IMR-90 (cell line): ENCODE measurements around the gene AVPR1B. TPM values are rescaled to one million over a fixed set of nuclear protein-coding genes. Genes with fewer than 3 reads are reported as not detected.

Experiments
- ATAC-seq: fragments of 200-7000 bp; cut with Tn5 transposase; 2 replicates; pipeline ENCODE4 v1.9.1; 2020; ENCODE audit warnings: low read depth, mild to moderate bottlenecking, moderate library complexity
- BruUV-seq: library from RNA; stranded (reverse); fragments of 400-500 nt; replicated peaks from 2 replicates; lab custom pipeline; 2021; lab: Mats Ljungman, UMichigan
- CTCF ChIA-PET: fragments of 300-600 bp; formaldehyde crosslinking; extraction: SDS; loops from one replicate; lab custom pipeline; 2021; ENCODE audit warnings: antibody characterized with exemption; lab: Yijun Ruan, JAX
- POLR2A ChIA-PET: fragments of 300-600 bp; sonication (Branson Sonifier 250); formaldehyde crosslinking; loops from one replicate; lab custom pipeline; 2022; ENCODE audit warnings: antibody characterized with exemption; ENCODE audit not compliant: unreplicated experiment; lab: Charles Lee
- DNase-seq: peaks from one replicate; pipeline ENCODE4 v3.0.0; 2013
- H2AFZ ChIP-seq: replicated peaks from 2 replicates; pipeline ENCODE3; 2013; ENCODE audit warnings: low read length, mild to moderate bottlenecking; ENCODE audit not compliant: poor library complexity
- H2AK5ac ChIP-seq: 2 replicates; pipeline ENCODE4 v1.6.1; 2013; ENCODE audit warnings: low read depth, low read length, inconsistent platforms
- H2AK9ac ChIP-seq: replicated peaks from 2 replicates; pipeline ENCODE3; 2013; ENCODE audit warnings: mild to moderate bottlenecking, low read depth, low read length, moderate library complexity; ENCODE audit not compliant: poor library complexity
- H2BK120ac ChIP-seq: 2 replicates; pipeline ENCODE4 v1.6.1; 2013; ENCODE audit warnings: low read depth, low read length, inconsistent platforms
- H2BK15ac ChIP-seq: 3 replicates; pipeline ENCODE4 v1.6.1; 2013; ENCODE audit warnings: low read depth, low read length, inconsistent platforms
- H2BK20ac ChIP-seq: 2 replicates; pipeline ENCODE4 v1.6.1; 2013; ENCODE audit warnings: low read depth, mild to moderate bottlenecking, inconsistent platforms, low read length, moderate library complexity
- H2BK5ac ChIP-seq: 2 replicates; pipeline ENCODE4 v1.6.1; 2013; ENCODE audit warnings: mild to moderate bottlenecking, low read depth, low read length, inconsistent platforms; ENCODE audit not compliant: poor library complexity, severe bottlenecking
- H3K14ac ChIP-seq: replicated peaks from 2 replicates; pipeline ENCODE4 v1.6.1; 2013; ENCODE audit warnings: low read depth, low read length, inconsistent platforms
- H3K18ac ChIP-seq: 2 replicates; pipeline ENCODE4 v1.6.1; 2013; ENCODE audit warnings: low read depth, low read length, control low read depth
- H3K23ac ChIP-seq: 2 replicates; pipeline ENCODE4 v1.6.1; 2013; ENCODE audit warnings: low read depth, low read length, inconsistent platforms
- H3K27ac ChIP-seq: 2 replicates; pipeline ENCODE4 v1.5.1; 2013; ENCODE audit warnings: mild to moderate bottlenecking, control low read depth, low read length; ENCODE audit not compliant: insufficient read depth
- H3K27me3 ChIP-seq: 2 replicates; pipeline ENCODE4 v1.6.1; 2013; ENCODE audit warnings: low read length; ENCODE audit not compliant: control insufficient read depth, insufficient read depth
- H3K36me3 ChIP-seq: 2 replicates; pipeline ENCODE4 v1.6.1; 2013; ENCODE audit warnings: low read length, mixed read lengths; ENCODE audit not compliant: control insufficient read depth, insufficient read depth
- H3K4ac ChIP-seq: 2 replicates; pipeline ENCODE4 v1.6.1; 2013; ENCODE audit warnings: low read depth, low read length, inconsistent platforms
- H3K4me1 ChIP-seq: 2 replicates; pipeline ENCODE4 v1.6.1; 2013; ENCODE audit warnings: low read length, mixed read lengths; ENCODE audit not compliant: control insufficient read depth, insufficient read depth
- H3K4me2 ChIP-seq: 2 replicates; pipeline ENCODE4 v1.6.1; 2013; ENCODE audit warnings: low read depth, mild to moderate bottlenecking, control low read depth, low read length, moderate library complexity
- H3K4me3 ChIP-seq: 2 replicates; pipeline ENCODE4 v1.5.1; 2013; ENCODE audit warnings: low read depth, mild to moderate bottlenecking, control low read depth, low read length, moderate library complexity; ENCODE audit not compliant: insufficient read depth
- H3K56ac ChIP-seq: 2 replicates; pipeline ENCODE4 v1.6.1; 2013; ENCODE audit warnings: low read length, inconsistent platforms; ENCODE audit not compliant: insufficient read depth; ENCODE audit errors: extremely low read depth
- H3K79me1 ChIP-seq, 2 experiments: 2 replicates each; pipeline ENCODE4 v1.6.1; 2013; ENCODE audit warnings: low read length in 2 of 2, inconsistent platforms in 1 of 2, low read depth in 1 of 2
- H3K9ac ChIP-seq: 2 replicates; pipeline ENCODE4 v1.6.1; 2013; ENCODE audit warnings: low read depth, low read length, control low read depth
- H3K9me1 ChIP-seq: 2 replicates; pipeline ENCODE4 v1.6.1; 2013; ENCODE audit warnings: low read length, inconsistent platforms; ENCODE audit not compliant: insufficient read depth
- H3K9me3 ChIP-seq: 2 replicates; pipeline ENCODE4 v1.6.1; 2013; ENCODE audit warnings: low read length; ENCODE audit not compliant: control insufficient read depth, insufficient read depth
- H4K20me1 ChIP-seq: 2 replicates; pipeline ENCODE4 v1.6.1; 2013; ENCODE audit warnings: low read length, inconsistent platforms; ENCODE audit not compliant: insufficient read depth
- H4K5ac ChIP-seq: 2 replicates; pipeline ENCODE4 v1.6.1; 2013; ENCODE audit warnings: mild to moderate bottlenecking, low read depth, low read length, control low read depth
- H4K8ac ChIP-seq, 2 experiments: 2 replicates each; pipeline ENCODE4 v1.6.1; 2013; ENCODE audit warnings: low read depth in 2 of 2, low read length in 2 of 2, control low read depth in 1 of 2, inconsistent platforms in 1 of 2
- H4K91ac ChIP-seq: 2 replicates; pipeline ENCODE4 v1.6.1; 2013; ENCODE audit warnings: low read depth, low read length, inconsistent platforms; ENCODE audit not compliant: insufficient read depth
- CHD1 ChIP-seq: IDR thresholded peaks from 2 replicates; pipeline ENCODE4 v1.6.1; 2012; ENCODE audit warnings: low read depth, low read length, improper control_type of control experiment
- FOS ChIP-seq: fragments of 150-350 bp; IDR thresholded peaks from 2 replicates; pipeline ENCODE4 v1.6.1; 2016; ENCODE audit warnings: low read depth, low read length
- MAZ ChIP-seq: IDR thresholded peaks from 2 replicates; pipeline ENCODE4 v1.6.1; 2012; ENCODE audit warnings: low read depth, mild to moderate bottlenecking, low read length, improper control_type of control experiment, moderate library complexity, borderline replicate concordance
- MXI1 ChIP-seq: IDR thresholded peaks from 2 replicates; pipeline ENCODE4 v1.6.1; 2012; ENCODE audit warnings: low read depth, mild to moderate bottlenecking, low read length, moderate library complexity, borderline replicate concordance
- NFE2L2 ChIP-seq: fragments of 150-350 bp; IDR thresholded peaks from 2 replicates; pipeline ENCODE4 v1.6.1; 2016; ENCODE audit warnings: low read depth, mild to moderate bottlenecking, low read length
- POLR2A ChIP-seq: IDR thresholded peaks from 2 replicates; pipeline ENCODE4 v1.6.1; 2012; ENCODE audit warnings: mild to moderate bottlenecking, low read depth, low read length
- RCOR1 ChIP-seq: IDR thresholded peaks from 2 replicates; pipeline ENCODE4 v1.6.1; 2012; ENCODE audit warnings: mild to moderate bottlenecking, low read length, improper control_type of control experiment; ENCODE audit not compliant: insufficient replicate concordance
- SMC3 ChIP-seq: fragments of 150-350 bp; IDR thresholded peaks from 2 replicates; pipeline ENCODE4 v1.6.1; 2016; ENCODE audit warnings: low read depth, mild to moderate bottlenecking, antibody characterized with exemption, low read length, moderate library complexity
- WGBS, 2 experiments: methylation state at CpG; one replicate each; pipeline versions ENCODE4 v1.1.5 to v1.1.7; 2013; ENCODE audit warnings: missing lambda C conversion rate in 2 of 2; ENCODE audit not compliant: insufficient read length in 1 of 2; ENCODE audit errors: extremely low coverage in 2 of 2; 5-methylcytosine and 5-hydroxymethylcytosine counted together
- dilution Hi-C: fragments of 300-500 bp; cut with HindIII; formaldehyde crosslinking; loops from one replicate; pipeline ENCODE4 v1.14.3; 2018; ENCODE audit warnings: low sequenced_read_pairs; ENCODE audit not compliant: unreplicated experiment
- in situ Hi-C: fragments of 300-500 bp; cut with MboI; formaldehyde crosslinking; loops from 3 replicates; pipeline ENCODE4 v1.14.3; 2019; ENCODE audit warnings: low sequenced_read_pairs, inconsistent platforms, mixed read lengths
- intact Hi-C: fragments of 100-400 bp; cut with micrococcal nuclease; formaldehyde crosslinking; loops from 2 replicates; pipeline ENCODE4 v1.10.0; 2022
- polyA plus RNA-seq, 3 experiments: library from polyadenylated mRNA; depleted of rRNA; stranded (reverse); fragments of >200 nt; gene quantifications; 2 replicates each; pipeline ENCODE4 v1.2.3, GENCODE V29; 2012; ENCODE audit warnings: low replicate concordance in 1 of 3
- total RNA-seq: library from RNA; depleted of rRNA; stranded (reverse); fragments of >200 nt; gene quantifications from 2 replicates; pipeline ENCODE4 v1.2.3, GENCODE V29; 2012
- TF ChIP-seq, protein P1 (sequence below): fragments of 150-350 bp; IDR thresholded peaks from 2 replicates; pipeline ENCODE4 v1.6.1; 2016; ENCODE audit warnings: low read depth, mild to moderate bottlenecking, low read length, moderate library complexity, borderline replicate concordance
- TF ChIP-seq, protein P2 (sequence below): conservative IDR thresholded peaks from 2 replicates; pipeline ENCODE4 v1.5.1; 2012; ENCODE audit warnings: mild to moderate bottlenecking, low read depth, low read length, improper control_type of control experiment

Gene AVPR1B
- total and polyA plus RNA-seq, 2 of the 4 experiments (the other 2 are of a cell fraction) = not detected

- H3K14ac ChIP-seq = no peak overlapping the region
- H3K9ac ChIP-seq = no peak overlapping the region
- BruUV-seq = no TSS peak
- no peak overlapping the region for H3K4me2 ChIP-seq
- H2BK120ac ChIP-seq = no peak overlapping the region
- no peak overlapping the region for H2BK15ac ChIP-seq
- no peak overlapping the region for H4K5ac ChIP-seq
- H3K27me3 ChIP-seq = peaks cover 67% of the 10 kb centered on the region
- intact Hi-C loops = no loop called here
- H3K36me3 ChIP-seq = no peaks in the 10 kb centered on the region
- H3K9me1 ChIP-seq = no peaks in the 10 kb centered on the region
- no peak overlapping the region for H3K27ac ChIP-seq
- no peak overlapping the region for H2BK5ac ChIP-seq
- H4K20me1 ChIP-seq = no peaks in the 10 kb centered on the region
- no peak overlapping the region for H2AFZ ChIP-seq
- H4K8ac ChIP-seq = no peak overlapping the region
- no peak overlapping the region for H2BK20ac ChIP-seq
- no peak overlapping the region for H3K56ac ChIP-seq
- H3K4me3 ChIP-seq = no peak overlapping the region
- no peak overlapping the region for H4K91ac ChIP-seq
- no CpG with 5 or more reads among the region's 3 CpGs for WGBS, 2 experiments
- no peak overlapping the region for H3K4ac ChIP-seq
- DNase-seq = no peak
- no peak overlapping the region for H2AK5ac ChIP-seq
- no peak for TF ChIP-seq MAZ
- TF ChIP-seq, protein P1, sequence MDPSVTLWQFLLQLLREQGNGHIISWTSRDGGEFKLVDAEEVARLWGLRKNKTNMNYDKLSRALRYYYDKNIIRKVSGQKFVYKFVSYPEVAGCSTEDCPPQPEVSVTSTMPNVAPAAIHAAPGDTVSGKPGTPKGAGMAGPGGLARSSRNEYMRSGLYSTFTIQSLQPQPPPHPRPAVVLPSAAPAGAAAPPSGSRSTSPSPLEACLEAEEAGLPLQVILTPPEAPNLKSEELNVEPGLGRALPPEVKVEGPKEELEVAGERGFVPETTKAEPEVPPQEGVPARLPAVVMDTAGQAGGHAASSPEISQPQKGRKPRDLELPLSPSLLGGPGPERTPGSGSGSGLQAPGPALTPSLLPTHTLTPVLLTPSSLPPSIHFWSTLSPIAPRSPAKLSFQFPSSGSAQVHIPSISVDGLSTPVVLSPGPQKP = no peak
- no peak for TF ChIP-seq FOS
- TF ChIP-seq NFE2L2 = no peak
- no peak for TF ChIP-seq CHD1
- no peak for TF ChIP-seq RCOR1
- TF ChIP-seq MXI1 = no peak
- TF ChIP-seq, protein P2, sequence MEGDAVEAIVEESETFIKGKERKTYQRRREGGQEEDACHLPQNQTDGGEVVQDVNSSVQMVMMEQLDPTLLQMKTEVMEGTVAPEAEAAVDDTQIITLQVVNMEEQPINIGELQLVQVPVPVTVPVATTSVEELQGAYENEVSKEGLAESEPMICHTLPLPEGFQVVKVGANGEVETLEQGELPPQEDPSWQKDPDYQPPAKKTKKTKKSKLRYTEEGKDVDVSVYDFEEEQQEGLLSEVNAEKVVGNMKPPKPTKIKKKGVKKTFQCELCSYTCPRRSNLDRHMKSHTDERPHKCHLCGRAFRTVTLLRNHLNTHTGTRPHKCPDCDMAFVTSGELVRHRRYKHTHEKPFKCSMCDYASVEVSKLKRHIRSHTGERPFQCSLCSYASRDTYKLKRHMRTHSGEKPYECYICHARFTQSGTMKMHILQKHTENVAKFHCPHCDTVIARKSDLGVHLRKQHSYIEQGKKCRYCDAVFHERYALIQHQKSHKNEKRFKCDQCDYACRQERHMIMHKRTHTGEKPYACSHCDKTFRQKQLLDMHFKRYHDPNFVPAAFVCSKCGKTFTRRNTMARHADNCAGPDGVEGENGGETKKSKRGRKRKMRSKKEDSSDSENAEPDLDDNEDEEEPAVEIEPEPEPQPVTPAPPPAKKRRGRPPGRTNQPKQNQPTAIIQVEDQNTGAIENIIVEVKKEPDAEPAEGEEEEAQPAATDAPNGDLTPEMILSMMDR = no peak
- TF ChIP-seq POLR2A = no peak
- no peak for TF ChIP-seq SMC3
- no peaks in the 10 kb centered on the region for H3K4me1 ChIP-seq
- ChIA-PET POLR2A (no interaction called here), CTCF (no interaction called here)
- H2AK9ac ChIP-seq = no peak overlapping the region
- no peak overlapping the region for H3K23ac ChIP-seq
- no peak for ATAC-seq
- H3K9me3 ChIP-seq = peaks cover 12% of the 10 kb centered on the region
- no peak overlapping the region for H3K18ac ChIP-seq
- in situ Hi-C loops = no loop called here
- dilution Hi-C loops = no loop called here
- H3K79me1 ChIP-seq = no peaks in the 10 kb centered on the region
Measured at GRCh38 chr1:206142011-206142410, 24.8 kb upstream of the AVPR1B start.
